ENCODE data around the gene TP53I13.

Gene TP53I13

DNA sequence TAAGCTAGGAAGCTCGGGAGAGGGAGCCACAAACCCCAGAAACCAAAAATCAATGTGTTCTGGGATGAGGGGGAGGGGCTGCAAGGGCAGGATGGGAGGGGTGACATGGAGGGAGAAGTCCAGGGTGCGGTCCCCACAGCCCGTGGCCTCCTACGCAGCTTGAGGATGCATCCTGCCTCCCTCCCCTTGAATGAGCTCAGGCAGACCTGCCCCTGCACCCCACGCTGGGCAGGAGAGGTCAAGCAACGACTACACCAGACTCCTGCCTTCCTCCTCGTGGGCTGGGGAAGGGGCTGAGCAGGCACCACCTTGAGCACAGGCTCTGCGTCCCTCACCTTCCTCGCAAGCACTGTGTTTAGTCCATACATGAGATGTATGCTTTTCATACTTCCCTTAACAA, 28.3 kb downstream of the TP53I13 start:
- TF ChIP-seq, protein P1, sequence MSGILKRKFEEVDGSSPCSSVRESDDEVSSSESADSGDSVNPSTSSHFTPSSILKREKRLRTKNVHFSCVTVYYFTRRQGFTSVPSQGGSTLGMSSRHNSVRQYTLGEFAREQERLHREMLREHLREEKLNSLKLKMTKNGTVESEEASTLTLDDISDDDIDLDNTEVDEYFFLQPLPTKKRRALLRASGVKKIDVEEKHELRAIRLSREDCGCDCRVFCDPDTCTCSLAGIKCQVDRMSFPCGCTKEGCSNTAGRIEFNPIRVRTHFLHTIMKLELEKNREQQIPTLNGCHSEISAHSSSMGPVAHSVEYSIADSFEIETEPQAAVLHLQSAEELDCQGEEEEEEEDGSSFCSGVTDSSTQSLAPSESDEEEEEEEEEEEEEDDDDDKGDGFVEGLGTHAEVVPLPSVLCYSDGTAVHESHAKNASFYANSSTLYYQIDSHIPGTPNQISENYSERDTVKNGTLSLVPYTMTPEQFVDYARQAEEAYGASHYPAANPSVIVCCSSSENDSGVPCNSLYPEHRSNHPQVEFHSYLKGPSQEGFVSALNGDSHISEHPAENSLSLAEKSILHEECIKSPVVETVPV (CRISPR knock-in tag; IDR thresholded peaks at IDR 0.05) = no peak
- TF ChIP-seq ZC3H10 (CRISPR knock-in tag; IDR thresholded peaks at IDR 0.05) (no peak), TCF4 (CRISPR knock-in tag; IDR thresholded peaks at IDR 0.05; ENCODE audit: borderline replicate concordance) (no peak), PATZ1 (CRISPR knock-in tag; IDR thresholded peaks at IDR 0.05; ENCODE audit: borderline replicate concordance) (no peak), BACH2 (CRISPR knock-in tag; IDR thresholded peaks at IDR 0.05; ENCODE audit: borderline replicate concordance) (no peak), ESRRG (CRISPR knock-in tag; IDR thresholded peaks at IDR 0.05) (no peak), ZNF70 (CRISPR knock-in tag; IDR thresholded peaks at IDR 0.05) (no peak), ARNTL (CRISPR knock-in tag; IDR thresholded peaks at IDR 0.05; ENCODE audit: borderline replicate concordance, low read depth) (no peak), ZFP30 (CRISPR knock-in tag; IDR thresholded peaks at IDR 0.05) (no peak), ZNF8 (CRISPR knock-in tag; IDR thresholded peaks at IDR 0.05) (no peak), POU6F1 (CRISPR knock-in tag; IDR thresholded peaks at IDR 0.05; ENCODE audit: borderline replicate concordance, low read depth) (no peak)
- ATAC-seq = no peak

DNA sequence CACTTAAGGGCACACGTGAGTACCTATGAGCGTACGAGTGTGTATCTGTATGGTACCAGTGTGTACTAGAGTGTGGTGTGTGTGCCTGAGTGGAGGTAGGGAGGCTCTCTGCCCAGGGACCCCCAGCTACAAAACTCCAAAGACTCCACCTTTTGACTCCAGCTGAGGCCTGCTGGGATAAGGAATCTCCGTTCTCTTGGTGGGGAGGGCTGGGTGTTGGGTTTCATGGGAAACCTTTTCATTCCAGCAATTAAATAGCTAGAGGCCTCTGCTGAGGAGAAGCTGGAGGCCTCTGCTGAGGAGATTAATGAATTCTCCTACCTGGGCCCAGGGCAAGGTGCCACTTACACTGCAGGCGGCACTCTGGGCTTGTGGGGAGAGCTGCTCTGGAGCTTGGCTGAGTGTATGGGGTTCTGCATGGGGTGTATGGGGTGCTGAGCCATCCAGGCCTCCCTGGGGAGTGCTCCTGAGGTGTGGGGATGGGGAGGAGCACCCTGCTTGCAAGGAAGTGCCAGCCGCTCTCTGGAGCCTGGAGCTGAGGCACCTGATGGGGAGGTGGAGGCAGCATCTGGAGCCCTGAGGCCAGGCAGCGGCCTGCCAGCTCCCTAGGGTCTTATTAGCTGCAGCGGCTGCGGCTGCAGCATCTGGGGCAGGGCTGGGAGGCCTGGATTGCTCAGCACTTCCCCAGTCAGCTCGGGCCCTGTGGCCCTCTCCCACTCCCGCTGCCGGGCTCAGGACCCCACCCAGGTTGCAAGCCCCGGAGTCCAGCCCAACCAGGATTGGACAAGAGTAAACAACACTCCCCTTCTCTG, 29.1 kb downstream of the TP53I13 start:
- no peak for ATAC-seq

DNA sequence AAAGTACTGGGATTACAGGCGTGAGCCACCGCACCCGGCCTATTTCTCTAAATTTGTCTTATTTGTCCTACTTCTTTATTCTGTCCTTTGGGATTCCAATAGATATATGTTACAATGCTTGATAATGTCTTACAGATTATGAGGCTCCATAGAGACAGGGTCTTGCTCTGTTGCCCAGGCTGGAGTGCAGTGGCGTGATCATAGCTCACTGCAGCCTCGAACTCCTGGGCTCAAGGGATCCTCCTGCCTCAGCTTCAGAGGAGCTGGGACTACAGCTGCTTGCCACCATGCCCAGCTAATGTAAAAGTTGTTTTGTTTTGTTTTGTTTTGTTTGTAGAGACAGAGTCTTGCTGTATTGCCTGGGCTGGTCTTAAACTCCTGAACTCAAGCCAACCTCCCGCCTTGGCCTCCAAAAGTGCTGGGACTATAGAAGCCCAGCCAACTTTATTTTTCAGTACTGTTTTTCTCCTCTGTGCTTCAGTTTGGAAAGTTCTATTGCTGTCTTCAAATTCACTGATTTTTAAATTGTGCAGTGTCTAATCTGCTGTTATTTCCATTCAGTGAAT, 34.7 kb downstream of the TP53I13 start:
- TF ChIP-seq ZNF565 (CRISPR knock-in tag; conservative IDR thresholded peaks at IDR 0.05; ENCODE audit: low read depth) = no peak
- no peak for TF ChIP-seq ZFP3 (CRISPR knock-in tag; IDR thresholded peaks at IDR 0.05)
- TF ChIP-seq, protein P1 (CRISPR knock-in tag; IDR thresholded peaks at IDR 0.05) = no peak
- TF ChIP-seq BACH2 (CRISPR knock-in tag; IDR thresholded peaks at IDR 0.05; ENCODE audit: borderline replicate concordance) = no peak
- no peak for TF ChIP-seq PPARA (CRISPR knock-in tag; IDR thresholded peaks at IDR 0.05; ENCODE audit: borderline replicate concordance)
- no peak for TF ChIP-seq OSR1 (CRISPR knock-in tag; IDR thresholded peaks at IDR 0.05)
- no peak for TF ChIP-seq ESRRG (CRISPR knock-in tag; IDR thresholded peaks at IDR 0.05)
- no peak for TF ChIP-seq ZFP30 (CRISPR knock-in tag; IDR thresholded peaks at IDR 0.05)
- TF ChIP-seq TCF4 (CRISPR knock-in tag; IDR thresholded peaks at IDR 0.05; ENCODE audit: borderline replicate concordance) = no peak
- no peak for TF ChIP-seq PATZ1 (CRISPR knock-in tag; IDR thresholded peaks at IDR 0.05; ENCODE audit: borderline replicate concordance)
- TF ChIP-seq CSDC2 (CRISPR knock-in tag; IDR thresholded peaks at IDR 0.05) = no peak
- TF ChIP-seq TSHZ2 (CRISPR knock-in tag; IDR thresholded peaks at IDR 0.05) = no peak
- TF ChIP-seq TOX (CRISPR knock-in tag; IDR thresholded peaks at IDR 0.05; ENCODE audit: borderline replicate concordance) = no peak
- no peak for TF ChIP-seq RARB (CRISPR knock-in tag; IDR thresholded peaks at IDR 0.05)
- ATAC-seq = no peak

More for the DNA sequence above, 29.1 kb downstream of the TP53I13 start:
- TF ChIP-seq ZNF565 (CRISPR knock-in tag; conservative IDR thresholded peaks at IDR 0.05; ENCODE audit: low read depth) (no peak), ZFP3 (CRISPR knock-in tag; IDR thresholded peaks at IDR 0.05) (no peak)

Measured in SK-N-SH treated with all-trans-retinoic acid at 6 μM for 48 hours (cell line).